Stomach smooth muscle (tissue), 2 donors: ENCODE measurements around the gene PCDHB14.
"Not testable (repeated sequence)": the region's sequence is repeated elsewhere in the genome, so short reads cannot be mapped to it uniquely, and the experiment has no call there.

Source experiments
- H3K27ac ChIP-seq: one replicate; pipeline ENCODE4 v1.7.0; 2013; ENCODE audit warnings: mild to moderate bottlenecking, low read length, inconsistent platforms
- H3K27me3 ChIP-seq, 2 donors: one replicate each; pipeline ENCODE4 v1.7.0; 2013; ENCODE audit warnings: low read length in 2 of 2; ENCODE audit not compliant: insufficient read depth in 2 of 2, control insufficient read depth in 1 of 2
- H3K36me3 ChIP-seq, 2 donors: one replicate each; pipeline ENCODE4 v1.7.0; 2013; ENCODE audit warnings: low read length in 2 of 2; ENCODE audit not compliant: control insufficient read depth in 2 of 2, insufficient read depth in 2 of 2
- H3K4me1 ChIP-seq: one replicate; pipeline ENCODE4 v1.7.0; 2013; ENCODE audit warnings: low read length; ENCODE audit not compliant: control insufficient read depth, insufficient read depth
- H3K4me3 ChIP-seq, 2 donors: one replicate each; pipeline ENCODE4 v1.7.0; 2013; ENCODE audit warnings: low read length in 2 of 2
- H3K9ac ChIP-seq, 2 donors: one replicate each; pipeline ENCODE4 v1.7.0; 2013; ENCODE audit warnings: low read length in 2 of 2, mild to moderate bottlenecking in 1 of 2
- H3K9me3 ChIP-seq, 2 donors: one replicate each; pipeline ENCODE4 v1.7.0; 2013; ENCODE audit warnings: low read length in 2 of 2; ENCODE audit not compliant: control insufficient read depth in 2 of 2
- donor health status: healthy.
- donor health status: Pancreatic carcinoma.

Gene PCDHB14

DNA sequence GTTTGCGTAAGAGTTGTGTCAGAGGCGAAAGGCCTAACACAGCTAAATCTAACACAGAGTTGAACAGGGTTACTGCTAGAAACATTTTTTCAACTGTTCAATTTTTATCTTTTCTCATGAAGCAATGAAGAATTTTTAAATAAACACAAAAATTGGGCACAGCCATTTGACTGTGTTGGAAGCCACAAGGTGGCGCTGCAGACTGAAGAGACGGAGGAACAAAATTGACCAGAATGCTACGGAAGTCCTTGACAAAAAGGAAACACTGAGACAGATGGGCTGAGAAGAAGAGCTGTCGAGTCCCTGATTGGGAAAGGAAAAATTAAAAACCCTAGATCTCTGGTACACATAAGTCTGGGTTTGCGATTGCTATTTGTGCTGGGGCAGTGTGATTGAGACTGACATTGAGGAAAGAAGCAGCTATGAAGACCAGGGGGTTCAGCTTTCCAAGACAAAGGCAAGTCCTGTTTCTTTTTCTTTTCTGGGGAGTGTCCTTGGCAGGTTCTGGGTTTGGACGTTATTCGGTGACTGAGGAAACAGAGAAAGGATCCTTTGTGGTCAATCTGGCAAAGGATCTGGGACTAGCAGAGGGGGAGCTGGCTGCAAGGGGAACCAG, 36.1 kb upstream of the PCDHB14 start, which contains the start of gene PCDHB9:
Gene PCDHB9 (plus strand): TSS at position 265 of the 616 bp plus-strand sequence. CDS start 158 bp downstream, at position 423.
- H3K4me3 ChIP-seq, result peak within 1 kb of the TSS in 1 of 2 donors; percentile 38
- peaks cover 21 to 38% of the 10 kb centered on the region in 2 donors for H3K9me3 ChIP-seq

DNA sequence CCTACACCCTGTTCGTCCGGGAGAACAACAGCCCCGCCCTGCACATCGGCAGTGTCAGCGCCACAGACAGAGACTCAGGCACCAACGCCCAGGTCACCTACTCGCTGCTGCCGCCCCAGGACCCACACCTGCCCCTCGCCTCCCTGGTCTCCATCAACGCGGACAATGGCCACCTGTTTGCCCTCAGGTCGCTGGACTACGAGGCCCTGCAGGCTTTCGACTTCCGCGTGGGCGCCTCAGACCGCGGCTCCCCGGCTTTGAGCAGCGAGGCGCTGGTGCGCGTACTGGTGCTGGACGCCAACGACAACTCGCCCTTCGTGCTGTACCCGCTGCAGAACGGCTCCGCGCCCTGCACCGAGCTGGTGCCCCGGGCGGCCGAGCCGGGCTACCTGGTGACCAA, 34.5 kb upstream of the PCDHB14 start:
- not testable (repeated sequence) for H3K36me3 ChIP-seq, H3K4me1 ChIP-seq, H3K27me3 ChIP-seq, H3K9ac ChIP-seq, H3K4me3 ChIP-seq, H3K27ac ChIP-seq
- H3K9me3 ChIP-seq, result peaks cover 16 to 32% of the 10 kb centered on the region in 2 donors

More for the DNA sequence above, 36.1 kb upstream of the PCDHB14 start, which contains the start of gene PCDHB9:
- H3K27ac ChIP-seq, result no peak within 1 kb of the TSS
- peaks cover 0 to 3% of the 10 kb centered on the region in 2 donors for H3K36me3 ChIP-seq
- peaks cover 0 to 11% of the 10 kb centered on the region in 2 donors for H3K27me3 ChIP-seq
- no peaks in the 10 kb centered on the region for H3K4me1 ChIP-seq
- H3K9ac ChIP-seq, result no peak within 1 kb of the TSS

DNA sequence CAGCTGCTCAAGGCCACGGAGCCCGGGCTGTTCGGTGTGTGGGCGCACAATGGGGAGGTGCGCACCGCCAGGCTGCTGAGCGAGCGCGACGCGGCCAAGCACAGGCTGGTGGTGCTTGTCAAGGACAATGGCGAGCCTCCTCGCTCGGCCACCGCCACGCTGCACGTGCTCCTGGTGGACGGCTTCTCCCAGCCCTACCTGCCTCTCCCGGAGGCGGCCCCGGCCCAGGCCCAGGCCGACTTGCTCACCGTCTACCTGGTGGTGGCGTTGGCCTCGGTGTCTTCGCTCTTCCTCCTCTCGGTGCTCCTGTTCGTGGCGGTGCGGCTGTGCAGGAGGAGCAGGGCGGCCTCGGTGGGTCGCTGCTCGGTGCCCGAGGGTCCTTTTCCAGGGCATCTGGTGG, 34.0 kb upstream of the PCDHB14 start:
- H3K4me3 ChIP-seq, H3K27ac ChIP-seq, H3K9ac ChIP-seq, H3K4me1 ChIP-seq, H3K36me3 ChIP-seq, H3K27me3 ChIP-seq: not testable (repeated sequence)
- H3K9me3 ChIP-seq, result peaks cover 15 to 31% of the 10 kb centered on the region in 2 donors

DNA sequence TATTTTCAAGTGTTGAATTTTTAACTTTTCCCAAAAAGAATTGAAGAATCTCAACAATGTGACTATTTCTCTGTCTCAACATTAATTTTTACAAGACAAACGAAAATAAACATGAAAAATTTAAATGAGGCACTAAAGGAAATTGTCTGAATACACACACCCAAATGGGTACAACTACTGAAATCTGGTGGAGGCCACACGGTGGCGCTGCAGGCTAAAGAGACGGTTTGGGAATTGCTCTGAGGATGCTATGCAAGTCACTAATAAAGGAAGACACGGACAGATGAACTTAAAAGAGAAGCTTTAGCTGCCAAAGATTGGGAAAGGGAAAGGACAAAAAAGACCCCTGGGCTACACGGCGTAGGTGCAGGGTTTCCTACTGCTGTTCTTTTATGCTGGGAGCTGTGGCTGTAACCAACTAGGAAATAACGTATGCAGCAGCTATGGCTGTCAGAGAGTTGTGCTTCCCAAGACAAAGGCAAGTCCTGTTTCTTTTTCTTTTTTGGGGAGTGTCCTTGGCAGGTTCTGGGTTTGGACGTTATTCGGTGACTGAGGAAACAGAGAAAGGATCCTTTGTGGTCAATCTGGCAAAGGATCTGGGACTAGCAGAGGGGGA, 30.9 kb upstream of the PCDHB14 start, which contains the start of gene PCDHB10:
Gene PCDHB10 (plus strand): TSS at position 244 of the 616 bp plus-strand sequence. CDS start 200 bp downstream, at position 444.
- Histone ChIP-seq H3K27me3 (peaks cover 2 to 5% of the 10 kb centered on the region in 2 donors), H3K4me3 (peak within 1 kb of the TSS; percentile 41 to 68), H3K4me1 (no peaks in the 10 kb centered on the region), H3K9ac (no peak within 1 kb of the TSS), H3K27ac (no peak within 1 kb of the TSS), H3K36me3 (no peaks in the 10 kb centered on the region), H3K9me3 (peaks cover 3 to 28% of the 10 kb centered on the region in 2 donors)

DNA sequence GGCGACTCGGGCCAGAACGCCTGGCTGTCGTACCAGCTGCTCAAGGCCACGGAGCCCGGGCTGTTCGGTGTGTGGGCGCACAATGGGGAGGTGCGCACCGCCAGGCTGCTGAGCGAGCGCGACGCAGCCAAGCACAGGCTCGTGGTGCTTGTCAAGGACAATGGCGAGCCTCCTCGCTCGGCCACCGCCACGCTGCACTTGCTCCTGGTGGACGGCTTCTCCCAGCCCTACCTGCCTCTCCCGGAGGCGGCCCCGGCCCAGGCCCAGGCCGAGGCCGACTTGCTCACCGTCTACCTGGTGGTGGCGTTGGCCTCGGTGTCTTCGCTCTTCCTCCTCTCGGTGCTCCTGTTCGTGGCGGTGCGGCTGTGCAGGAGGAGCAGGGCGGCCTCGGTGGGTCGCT, 28.8 kb upstream of the PCDHB14 start:
- H3K27ac ChIP-seq, H3K4me3 ChIP-seq, H3K9ac ChIP-seq, H3K27me3 ChIP-seq, H3K36me3 ChIP-seq, H3K4me1 ChIP-seq: not testable (repeated sequence)
- H3K9me3 ChIP-seq, result peaks cover 11 to 28% of the 10 kb centered on the region in 2 donors

DNA sequence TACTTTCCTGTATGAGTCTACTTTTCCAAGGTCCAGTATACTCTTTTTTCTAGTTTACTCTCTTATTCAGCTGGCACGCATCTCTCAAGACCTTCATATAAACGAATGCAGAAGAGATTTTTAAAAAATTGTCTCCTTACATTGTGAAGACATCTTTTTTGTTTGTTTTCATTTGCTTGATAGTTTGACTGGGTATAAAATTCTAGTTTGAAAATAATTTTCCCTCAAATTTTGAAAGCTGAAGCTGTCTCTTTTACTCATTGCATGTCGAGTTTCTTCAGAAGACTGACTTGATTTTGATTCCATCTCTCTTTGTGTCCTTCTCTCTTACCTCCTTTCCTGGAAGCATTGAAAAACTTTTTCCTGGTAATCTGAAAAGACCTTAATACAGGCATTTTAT, 26.8 kb upstream of the PCDHB14 start:
- Histone ChIP-seq H3K4me3 (no peak overlapping the region), H3K9me3 (peaks cover 18 to 38% of the 10 kb centered on the region in 2 donors), H3K27ac (no peak overlapping the region), H3K27me3 (peaks cover 0 to 2% of the 10 kb centered on the region in 2 donors), H3K9ac (no peak overlapping the region), H3K4me1 (no peaks in the 10 kb centered on the region), H3K36me3 (no peaks in the 10 kb centered on the region)

DNA sequence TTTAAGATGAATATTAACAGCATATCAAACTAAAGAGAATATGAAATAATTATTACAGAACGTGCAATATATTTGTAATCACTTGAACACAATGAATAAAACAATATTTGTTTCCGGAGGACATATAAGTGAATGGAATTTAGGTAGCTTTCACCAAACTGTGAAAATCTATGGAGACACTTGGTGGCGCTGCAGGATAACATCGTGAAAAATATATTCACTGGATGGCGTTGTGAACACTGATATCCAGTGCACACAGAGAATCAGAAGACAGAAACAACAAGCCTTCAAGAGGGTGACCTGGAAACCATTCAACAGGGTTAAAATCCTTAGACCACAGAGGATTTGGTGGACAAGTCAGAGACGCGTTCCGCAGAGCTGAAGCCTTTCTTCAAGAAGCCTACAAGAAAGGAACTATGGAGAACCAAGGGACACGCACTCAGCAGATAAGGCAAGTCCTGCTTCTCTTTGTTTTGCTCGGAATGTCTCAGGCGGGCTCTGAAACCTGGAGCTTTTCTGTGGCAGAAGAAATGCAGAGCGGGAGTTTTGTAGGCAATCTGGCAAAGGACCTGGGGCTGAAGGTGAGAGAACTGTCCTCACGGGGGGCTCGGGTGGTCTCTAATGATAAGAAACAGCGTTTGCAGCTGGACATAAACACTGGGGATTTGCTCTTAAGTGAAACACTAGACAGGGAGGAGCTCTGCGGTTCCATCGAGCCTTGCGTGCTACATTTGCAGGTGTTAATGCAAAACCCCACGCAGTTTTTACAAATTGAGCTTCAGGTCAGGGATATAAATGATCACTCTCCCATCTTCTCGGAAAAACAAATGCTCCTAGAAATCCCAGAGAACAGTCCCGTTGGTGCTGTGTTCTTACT, 23.5 kb upstream of the PCDHB14 start, which contains the start of gene PCDHB11:
Gene PCDHB11 (plus strand): TSS at position 269 of the 877 bp plus-strand sequence. CDS start 148 bp downstream, at position 417.
- no peaks in the 10 kb centered on the region for H3K27me3 ChIP-seq
- peaks cover 14 to 42% of the 10 kb centered on the region in 2 donors for H3K9me3 ChIP-seq
- peak within 1 kb of the TSS; percentile 9 to 58 for H3K4me3 ChIP-seq
- H3K27ac ChIP-seq, result no peak within 1 kb of the TSS
- no peaks in the 10 kb centered on the region for H3K36me3 ChIP-seq
- peak within 1 kb of the TSS in 1 of 2 donors; percentile 21 for H3K9ac ChIP-seq
- H3K4me1 ChIP-seq, result no peaks in the 10 kb centered on the region

DNA sequence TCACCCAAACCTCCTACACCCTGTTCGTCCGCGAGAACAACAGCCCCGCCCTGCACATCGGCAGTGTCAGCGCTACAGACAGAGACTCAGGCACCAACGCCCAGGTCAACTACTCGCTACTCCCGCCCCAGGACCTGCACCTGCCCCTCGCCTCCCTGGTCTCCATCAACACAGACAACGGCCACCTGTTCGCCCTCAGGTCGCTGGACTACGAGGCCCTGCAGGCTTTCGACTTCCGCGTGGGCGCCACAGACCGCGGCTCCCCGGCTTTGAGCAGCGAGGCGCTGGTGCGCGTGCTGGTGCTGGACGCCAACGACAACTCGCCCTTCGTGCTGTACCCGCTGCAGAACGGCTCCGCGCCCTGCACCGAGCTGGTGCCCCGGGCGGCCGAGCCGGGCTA, 22.0 kb upstream of the PCDHB14 start:
- H3K9ac ChIP-seq, H3K4me3 ChIP-seq, H3K4me1 ChIP-seq, H3K36me3 ChIP-seq, H3K27me3 ChIP-seq, H3K27ac ChIP-seq: not testable (repeated sequence)
- peaks cover 14 to 41% of the 10 kb centered on the region in 2 donors for H3K9me3 ChIP-seq

DNA sequence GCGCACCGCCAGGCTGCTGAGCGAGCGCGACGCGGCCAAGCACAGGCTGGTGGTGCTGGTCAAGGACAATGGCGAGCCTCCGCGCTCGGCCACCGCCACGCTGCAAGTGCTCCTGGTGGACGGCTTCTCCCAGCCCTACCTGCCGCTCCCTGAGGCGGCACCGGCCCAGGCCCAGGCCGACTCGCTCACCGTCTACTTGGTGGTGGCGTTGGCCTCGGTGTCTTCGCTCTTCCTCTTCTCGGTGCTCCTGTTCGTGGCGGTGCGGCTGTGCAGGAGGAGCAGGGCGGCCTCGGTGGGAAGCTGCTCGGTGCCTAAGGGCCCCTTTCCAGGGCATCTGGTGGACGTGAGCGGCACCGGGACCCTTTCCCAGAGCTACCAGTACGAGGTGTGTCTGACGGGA, 21.5 kb upstream of the PCDHB14 start:
- not testable (repeated sequence) for H3K9ac ChIP-seq, H3K4me3 ChIP-seq, H3K27me3 ChIP-seq, H3K4me1 ChIP-seq, H3K36me3 ChIP-seq, H3K27ac ChIP-seq
- H3K9me3 ChIP-seq, result peaks cover 14 to 36% of the 10 kb centered on the region in 2 donors

DNA sequence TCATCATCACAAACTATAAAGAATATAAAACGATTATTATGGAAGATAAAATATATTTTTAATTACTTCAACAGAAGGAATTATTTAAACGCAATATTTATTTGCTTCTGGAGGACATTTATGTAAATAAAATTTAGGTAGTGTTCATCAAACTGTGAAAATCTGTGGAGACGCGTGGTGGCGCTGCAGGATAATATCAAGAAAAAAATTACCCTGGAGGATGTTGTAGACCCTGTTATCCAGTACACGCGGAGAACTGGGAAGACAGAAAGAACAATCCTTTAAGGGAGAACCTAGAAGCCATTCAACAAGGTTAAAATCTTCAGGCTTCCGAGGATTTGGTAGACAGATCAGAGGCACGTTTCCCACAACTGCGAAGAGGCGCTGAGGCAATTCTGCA, 14.7 kb upstream of the PCDHB14 start, which contains the start of gene PCDHB12:
Gene PCDHB12 (plus strand): TSS at position 242 of the 400 bp plus-strand sequence. CDS start 189 bp downstream, outside the sequence.
- Histone ChIP-seq H3K36me3 (peaks cover 0 to 2% of the 10 kb centered on the region in 2 donors), H3K9ac (no peak within 1 kb of the TSS), H3K9me3 (peaks cover 12 to 16% of the 10 kb centered on the region in 2 donors), H3K27ac (no peak within 1 kb of the TSS), H3K4me3 (peak within 1 kb of the TSS; percentile 24 to 38), H3K4me1 (no peaks in the 10 kb centered on the region), H3K27me3 (no peaks in the 10 kb centered on the region)
